NCI-H1694 (cell line): ENCODE data around the gene ANKH.

Experiments used
- DNase-seq: peaks from one replicate; lab custom pipeline; 2025; lab: John Stamatoyannopoulos, UW

Gene ANKH

GRCh38 chr5:14713476-14714390 is 157.8 kb downstream of the ANKH start:
- DNase-seq: no peak

GRCh38 chr5:14712666-14713065 is 158.9 kb downstream of the ANKH start:
- DNase-seq: no peak

GRCh38 chr5:14712131-14712530 is 159.4 kb downstream of the ANKH start:
- DNase-seq: no peak

- DNase-seq: no peak
Measured at GRCh38 chr5:14710313-14710994, 161.1 kb downstream of the ANKH start.

- DNase-seq: no peak
Measured at GRCh38 chr5:14708551-14708950, 163.0 kb downstream of the ANKH start.

GRCh38 chr5:14707811-14708390 is 163.7 kb downstream of the ANKH start:
- no peak for DNase-seq

- no peak for DNase-seq
Measured at GRCh38 chr5:14706615-14707021, 165.0 kb downstream of the ANKH start.

- no peak for DNase-seq
Measured at GRCh38 chr5:14705556-14705955, 166.0 kb downstream of the ANKH start.

GRCh38 chr5:14702238-14702839 is 169.2 kb downstream of the ANKH start:
- DNase-seq: no peak

GRCh38 chr5:14701556-14701955 is 170.0 kb downstream of the ANKH start:
- DNase-seq: no peak

- no peak for DNase-seq
Measured at GRCh38 chr5:14700478-14701436, 170.8 kb downstream of the ANKH start.

- no peak for DNase-seq
Measured at GRCh38 chr5:14699807-14700400, 171.7 kb downstream of the ANKH start.

GRCh38 chr5:14699159-14699558 is 172.4 kb downstream of the ANKH start:
- DNase-seq: no peak

- DNase-seq: no peak
Measured at GRCh38 chr5:14698495-14698894, 173.1 kb downstream of the ANKH start.

GRCh38 chr5:14696851-14697250 is 174.7 kb downstream of the ANKH start:
- DNase-seq: no peak

- DNase-seq: no peak
Measured at GRCh38 chr5:14696057-14696456, 175.5 kb downstream of the ANKH start.

- DNase-seq: no peak
Measured at GRCh38 chr5:14695152-14695551, 176.4 kb downstream of the ANKH start.

- no peak for DNase-seq
Measured at GRCh38 chr5:14693070-14693469, 178.5 kb downstream of the ANKH start.

GRCh38 chr5:14687023-14687665 is 184.4 kb downstream of the ANKH start:
- DNase-seq: no peak

- DNase-seq: no peak
Measured at GRCh38 chr5:14686517-14686916, 185.1 kb downstream of the ANKH start.
